Occipital lobe (tissue), 2 donors: ENCODE measurements around the gene LAPTM4A. TPM values are rescaled to one million over a fixed set of nuclear protein-coding genes. Genes with fewer than 3 reads are reported as not detected.
"Not testable (repeated sequence)": the region's sequence is repeated elsewhere in the genome, so short reads cannot be mapped to it uniquely, and the experiment has no call there.

Experiments
- DNase-seq: peaks from one replicate; lab custom pipeline; 2025; lab: John Stamatoyannopoulos, UW
- total RNA-seq: library from RNA; depleted of rRNA; stranded (reverse); fragments of >200 nt; gene quantifications from one replicate; pipeline ENCODE4 v1.2.3, GENCODE V29; 2014

LAPTM4A gene
- total RNA-seq, 1 donor from 2014 or later: 93.6 TPM

GRCh38 chr2:20050646-20051531 lies 539 bp downstream of the LAPTM4A start:
- DNase-seq: peak; percentile 48

- DNase-seq: no peak
Measured at GRCh38 chr2:20050104-20050645, 1.3 kb downstream of the LAPTM4A start.

GRCh38 chr2:20049637-20050036 lies 1.8 kb downstream of the LAPTM4A start:
- DNase-seq: no peak

- DNase-seq: no peak
Measured at GRCh38 chr2:20048488-20049448, 2.7 kb downstream of the LAPTM4A start.

- not testable (repeated sequence) for DNase-seq
Measured at GRCh38 chr2:20045712-20046292, 5.6 kb downstream of the LAPTM4A start.

- no peak for DNase-seq
Measured at GRCh38 chr2:20044778-20045177, 6.7 kb downstream of the LAPTM4A start.

GRCh38 chr2:20042531-20042930 lies 8.9 kb downstream of the LAPTM4A start:
- no peak for DNase-seq

- DNase-seq: no peak
Measured at GRCh38 chr2:20040489-20041172, 10.8 kb downstream of the LAPTM4A start.

GRCh38 chr2:20037660-20038059 lies 13.8 kb downstream of the LAPTM4A start:
- DNase-seq: no peak

GRCh38 chr2:20035955-20036666 lies 15.3 kb downstream of the LAPTM4A start:
- DNase-seq: no peak

- no peak for DNase-seq
Measured at GRCh38 chr2:20034821-20035220, 16.6 kb downstream of the LAPTM4A start.

- DNase-seq: no peak
Measured at GRCh38 chr2:20034218-20034617, 17.2 kb downstream of the LAPTM4A start.

- DNase-seq: no peak
Measured at GRCh38 chr2:20033322-20033721, 18.1 kb downstream of the LAPTM4A start.

GRCh38 chr2:20030224-20030623 lies 21.2 kb downstream of the LAPTM4A start:
- no peak for DNase-seq

GRCh38 chr2:20027705-20028434 lies 23.6 kb downstream of the LAPTM4A start:
- no peak for DNase-seq

- no peak for DNase-seq
Measured at GRCh38 chr2:20027260-20027677, 24.2 kb downstream of the LAPTM4A start.

GRCh38 chr2:20025065-20025786 lies 26.2 kb downstream of the LAPTM4A start:
- DNase-seq: no peak

GRCh38 chr2:20023688-20024087 lies 27.7 kb downstream of the LAPTM4A start:
- no peak for DNase-seq
